Measurements from ENCODE around the gene UBXN7.

DNA sequence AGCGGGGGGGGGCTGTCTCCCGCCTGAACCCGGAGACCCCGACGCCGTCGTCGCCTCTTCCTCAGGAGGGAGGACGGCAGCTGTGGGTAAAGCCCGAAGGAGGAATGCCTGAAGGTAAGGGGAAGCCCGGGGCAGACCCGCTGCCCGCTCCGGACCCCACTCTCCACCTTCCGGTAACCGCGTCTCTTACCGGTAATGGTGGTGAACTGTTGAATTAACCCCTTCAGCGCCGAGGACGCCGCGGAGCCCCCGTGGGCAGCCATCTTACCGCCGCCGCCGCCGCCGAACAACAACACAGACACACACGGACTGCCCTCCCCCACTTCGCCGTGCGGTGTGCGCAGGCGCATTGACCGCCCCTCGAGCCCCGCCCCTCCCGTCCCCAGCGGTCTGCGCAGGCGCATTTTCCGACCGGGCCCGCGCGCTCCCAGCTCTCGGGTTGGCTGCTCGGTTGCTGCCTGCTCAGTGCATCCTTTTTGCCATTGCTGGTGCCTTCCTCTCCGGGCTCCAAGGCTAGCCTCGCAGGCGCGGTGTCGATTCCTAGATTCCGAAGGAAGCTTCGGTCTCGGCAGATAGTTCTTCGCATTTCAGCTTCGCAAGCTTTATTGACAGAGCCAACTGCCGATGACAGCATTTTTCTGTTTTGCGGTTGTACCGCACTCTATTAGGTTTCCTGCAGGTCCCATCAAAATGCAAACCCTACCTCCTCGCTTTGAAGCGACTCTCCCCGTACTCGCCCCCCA, at the start of gene UBXN7:
- TF ChIP-seq ZFP3 (CRISPR knock-in tag; IDR thresholded peaks at IDR 0.05) (no peak), BACH2 (CRISPR knock-in tag; IDR thresholded peaks at IDR 0.05; ENCODE audit: borderline replicate concordance) (no peak), PATZ1 (CRISPR knock-in tag; IDR thresholded peaks at IDR 0.05; ENCODE audit: borderline replicate concordance) (no peak; the same call in 1 of the 2 replicates), TCF4 (CRISPR knock-in tag; IDR thresholded peaks at IDR 0.05; ENCODE audit: borderline replicate concordance) (no peak), ESRRG (CRISPR knock-in tag; IDR thresholded peaks at IDR 0.05) (no peak), RARB (CRISPR knock-in tag; IDR thresholded peaks at IDR 0.05) (no peak), OSR1 (CRISPR knock-in tag; IDR thresholded peaks at IDR 0.05) (no peak), ZNF565 (CRISPR knock-in tag; conservative IDR thresholded peaks at IDR 0.05; ENCODE audit: low read depth) (no peak), GLIS3 (CRISPR knock-in tag; IDR thresholded peaks at IDR 0.05) (no peak), ZC3H10 (CRISPR knock-in tag; IDR thresholded peaks at IDR 0.05) (no peak), TOX (CRISPR knock-in tag; IDR thresholded peaks at IDR 0.05; ENCODE audit: borderline replicate concordance) (no peak), SNAI2 (CRISPR knock-in tag; IDR thresholded peaks at IDR 0.05) (no peak), PPARA (CRISPR knock-in tag; IDR thresholded peaks at IDR 0.05; ENCODE audit: borderline replicate concordance) (no peak)
- TF ChIP-seq, protein P1, sequence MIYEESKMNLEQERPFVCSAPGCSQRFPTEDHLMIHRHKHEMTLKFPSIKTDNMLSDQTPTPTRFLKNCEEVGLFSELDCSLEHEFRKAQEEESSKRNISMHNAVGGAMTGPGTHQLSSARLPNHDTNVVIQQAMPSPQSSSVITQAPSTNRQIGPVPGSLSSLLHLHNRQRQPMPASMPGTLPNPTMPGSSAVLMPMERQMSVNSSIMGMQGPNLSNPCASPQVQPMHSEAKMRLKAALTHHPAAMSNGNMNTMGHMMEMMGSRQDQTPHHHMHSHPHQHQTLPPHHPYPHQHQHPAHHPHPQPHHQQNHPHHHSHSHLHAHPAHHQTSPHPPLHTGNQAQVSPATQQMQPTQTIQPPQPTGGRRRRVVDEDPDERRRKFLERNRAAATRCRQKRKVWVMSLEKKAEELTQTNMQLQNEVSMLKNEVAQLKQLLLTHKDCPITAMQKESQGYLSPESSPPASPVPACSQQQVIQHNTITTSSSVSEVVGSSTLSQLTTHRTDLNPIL (CRISPR knock-in tag; IDR thresholded peaks at IDR 0.05; ENCODE audit: low read depth) = no peak

All from SK-N-SH treated with all-trans-retinoic acid at 6 μM for 48 hours (cell line).